Measurements from ENCODE around the gene TMC6. TPM values are rescaled to one million over a fixed set of nuclear protein-coding genes. Genes with fewer than 3 reads are reported as not detected.

TMC6 gene
- total and polyA plus RNA-seq, 2 of the 13 experiments (the other 11 are each of a cell fraction or from before 2014, with no cell fraction given) = 48.4 to 99.1 TPM

DNA sequence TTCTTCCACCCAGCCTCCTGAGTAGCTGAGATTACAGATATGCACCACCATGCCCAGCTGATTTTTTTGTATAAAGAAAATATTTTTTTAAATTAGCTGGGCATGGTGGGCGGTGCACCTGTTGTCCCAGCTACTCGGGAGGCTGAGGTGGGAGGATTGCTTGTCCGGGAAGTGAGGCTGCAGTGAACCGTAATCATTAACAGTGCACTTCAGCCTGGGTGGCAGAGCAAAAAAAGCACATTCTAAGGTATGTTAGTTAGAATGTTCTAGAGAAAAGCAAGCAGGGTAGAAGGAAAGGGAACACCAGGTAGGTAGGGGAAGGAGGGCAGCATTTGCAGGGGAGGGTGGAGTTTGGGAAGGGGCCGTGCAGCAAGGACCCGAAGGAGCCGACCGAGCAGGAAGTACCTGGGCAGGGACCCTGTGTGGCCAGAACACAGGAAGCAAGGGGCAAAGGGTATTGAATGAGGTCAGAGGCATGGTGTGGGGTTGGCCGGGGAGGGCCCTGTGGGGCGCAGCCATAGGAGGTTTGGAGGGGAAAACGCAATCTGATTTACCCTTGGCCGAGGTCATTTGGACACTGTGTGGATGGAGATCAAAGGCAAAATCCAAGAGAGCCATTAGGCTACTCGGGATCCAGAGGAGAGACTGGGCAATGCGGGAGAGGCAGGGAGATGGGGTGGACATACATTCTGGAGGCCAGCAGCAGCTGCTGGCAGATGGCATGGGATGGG, 19.9 kb upstream of the TMC6 start (continued):
- TF ChIP-seq RERE (CRISPR knock-in tag; IDR thresholded peaks at IDR 0.05; ENCODE audit: low read depth) (no peak), SRF (IDR thresholded peaks at IDR 0.05; ENCODE audit: low read depth, low read length) (no peak), ZNF558 (CRISPR knock-in tag; IDR thresholded peaks at IDR 0.05; ENCODE audit: borderline replicate concordance) (no peak), ZNF460 (CRISPR knock-in tag; IDR thresholded peaks at IDR 0.05; ENCODE audit: borderline replicate concordance) (0 out of 2 replicates have a peak, but pooled peaks have one; percentile 28), IKZF4 (CRISPR knock-in tag; IDR thresholded peaks at IDR 0.05; ENCODE audit: borderline replicate concordance, low read depth, not compliant biosample characterization) (no peak), ZBTB20 (CRISPR knock-in tag; IDR thresholded peaks at IDR 0.05; ENCODE audit: borderline replicate concordance, low read depth) (peak; percentile 72; the same call in 1 of the 2 replicates), ARNTL (CRISPR knock-in tag; IDR thresholded peaks at IDR 0.05) (peak; percentile 48; the same call in 1 of the 2 replicates), ZNF614 (CRISPR knock-in tag; IDR thresholded peaks at IDR 0.05; ENCODE audit: borderline replicate concordance) (no peak), MTA1 (CRISPR knock-in tag; IDR thresholded peaks at IDR 0.05; ENCODE audit: borderline replicate concordance) (0 out of 2 replicates have a peak, but pooled peaks have one; percentile 62), ERF (CRISPR knock-in tag; IDR thresholded peaks at IDR 0.05) (peak; percentile 68; the same call in 1 of the 2 replicates), RNF219 (CRISPR knock-in tag; IDR thresholded peaks at IDR 0.05) (no peak), ZBTB38 (CRISPR knock-in tag; IDR thresholded peaks at IDR 0.05) (0 out of 2 replicates have a peak, but pooled peaks have one; percentile 53), ASH2L (IDR thresholded peaks at IDR 0.05; ENCODE audit: insufficient read length, low read depth, low read length) (peak; percentile 32), PCBP1 (IDR thresholded peaks at IDR 0.05; ENCODE audit: borderline replicate concordance, low read depth, low read length) (no peak), ZNF598 (CRISPR knock-in tag; IDR thresholded peaks at IDR 0.05; ENCODE audit: borderline replicate concordance) (no peak)
- TF ChIP-seq, protein P1, sequence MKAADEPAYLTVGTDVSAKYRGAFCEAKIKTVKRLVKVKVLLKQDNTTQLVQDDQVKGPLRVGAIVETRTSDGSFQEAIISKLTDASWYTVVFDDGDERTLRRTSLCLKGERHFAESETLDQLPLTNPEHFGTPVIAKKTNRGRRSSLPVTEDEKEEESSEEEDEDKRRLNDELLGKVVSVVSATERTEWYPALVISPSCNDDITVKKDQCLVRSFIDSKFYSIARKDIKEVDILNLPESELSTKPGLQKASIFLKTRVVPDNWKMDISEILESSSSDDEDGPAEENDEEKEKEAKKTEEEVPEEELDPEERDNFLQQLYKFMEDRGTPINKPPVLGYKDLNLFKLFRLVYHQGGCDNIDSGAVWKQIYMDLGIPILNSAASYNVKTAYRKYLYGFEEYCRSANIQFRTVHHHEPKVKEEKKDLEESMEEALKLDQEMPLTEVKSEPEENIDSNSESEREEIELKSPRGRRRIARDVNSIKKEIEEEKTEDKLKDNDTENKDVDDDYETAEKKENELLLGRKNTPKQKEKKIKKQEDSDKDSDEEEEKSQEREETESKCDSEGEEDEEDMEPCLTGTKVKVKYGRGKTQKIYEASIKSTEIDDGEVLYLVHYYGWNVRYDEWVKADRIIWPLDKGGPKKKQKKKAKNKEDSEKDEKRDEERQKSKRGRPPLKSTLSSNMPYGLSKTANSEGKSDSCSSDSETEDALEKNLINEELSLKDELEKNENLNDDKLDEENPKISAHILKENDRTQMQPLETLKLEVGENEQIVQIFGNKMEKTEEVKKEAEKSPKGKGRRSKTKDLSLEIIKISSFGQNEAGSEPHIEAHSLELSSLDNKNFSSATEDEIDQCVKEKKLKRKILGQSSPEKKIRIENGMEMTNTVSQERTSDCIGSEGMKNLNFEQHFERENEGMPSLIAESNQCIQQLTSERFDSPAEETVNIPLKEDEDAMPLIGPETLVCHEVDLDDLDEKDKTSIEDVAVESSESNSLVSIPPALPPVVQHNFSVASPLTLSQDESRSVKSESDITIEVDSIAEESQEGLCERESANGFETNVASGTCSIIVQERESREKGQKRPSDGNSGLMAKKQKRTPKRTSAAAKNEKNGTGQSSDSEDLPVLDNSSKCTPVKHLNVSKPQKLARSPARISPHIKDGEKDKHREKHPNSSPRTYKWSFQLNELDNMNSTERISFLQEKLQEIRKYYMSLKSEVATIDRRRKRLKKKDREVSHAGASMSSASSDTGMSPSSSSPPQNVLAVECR (CRISPR knock-in tag; IDR thresholded peaks at IDR 0.05; ENCODE audit: borderline replicate concordance) = no peak

Measured in HepG2 (cell line).